ENCODE measurements around the gene COX17. TPM values are rescaled to one million over a fixed set of nuclear protein-coding genes. Genes with fewer than 3 reads are reported as not detected.

COX17 gene
- total and polyA plus RNA-seq, 2 experiments from 2014 or later, result 56.8 to 146 TPM

- Histone ChIP-seq H3K4me1 (ENCODE audit: low read depth) (peaks cover 19% of the 10 kb centered on the region), H3K36me3 (peaks cover 14% of the 10 kb centered on the region), H3K27ac (peak overlapping the region; percentile 28), H3K9me3 (ENCODE audit: low read depth) (no peaks in the 10 kb centered on the region), H3K27me3 (no peaks in the 10 kb centered on the region), H3K4me3 (no peak overlapping the region)
- no peak for TF ChIP-seq CTCF (IDR thresholded peaks at IDR 0.05; ENCODE audit: low read depth, low read length)
- peak in 1 of 2 donors; percentile 56 for DNase-seq (ENCODE audit: low read depth in 1 of 2, low spot score in 1 of 2)
Observed at GRCh38 chr3:119636249-119636648, 41.0 kb downstream of the COX17 start.

GRCh38 chr3:119635719-119636118 is 41.5 kb downstream of the COX17 start:
- H3K36me3 ChIP-seq, result peaks cover 12% of the 10 kb centered on the region
- peaks cover 19% of the 10 kb centered on the region for H3K4me1 ChIP-seq (ENCODE audit: low read depth)
- DNase-seq (ENCODE audit: low read depth in 1 of 2, low spot score in 1 of 2), result no peak
- H3K4me3 ChIP-seq, result no peak overlapping the region
- no peak for TF ChIP-seq CTCF (IDR thresholded peaks at IDR 0.05; ENCODE audit: low read depth, low read length)
- no peaks in the 10 kb centered on the region for H3K9me3 ChIP-seq (ENCODE audit: low read depth)
- peak overlapping the region; percentile 28 for H3K27ac ChIP-seq
- no peaks in the 10 kb centered on the region for H3K27me3 ChIP-seq

GRCh38 chr3:119632829-119633228 is 44.4 kb downstream of the COX17 start:
- Histone ChIP-seq H3K4me1 (ENCODE audit: low read depth) (peaks cover 7% of the 10 kb centered on the region), H3K36me3 (no peaks in the 10 kb centered on the region), H3K27ac (no peak overlapping the region), H3K4me3 (no peak overlapping the region), H3K27me3 (no peaks in the 10 kb centered on the region), H3K9me3 (ENCODE audit: low read depth) (no peaks in the 10 kb centered on the region)
- no peak for TF ChIP-seq CTCF (IDR thresholded peaks at IDR 0.05; ENCODE audit: low read depth, low read length)
- DNase-seq (ENCODE audit: low read depth in 1 of 2, low spot score in 1 of 2), result no peak

- peaks cover 7% of the 10 kb centered on the region for H3K4me1 ChIP-seq (ENCODE audit: low read depth)
- no peak overlapping the region for H3K4me3 ChIP-seq
- no peaks in the 10 kb centered on the region for H3K27me3 ChIP-seq
- no peaks in the 10 kb centered on the region for H3K9me3 ChIP-seq (ENCODE audit: low read depth)
- no peak for TF ChIP-seq CTCF (IDR thresholded peaks at IDR 0.05; ENCODE audit: low read depth, low read length)
- no peak overlapping the region for H3K27ac ChIP-seq
- DNase-seq (ENCODE audit: low read depth in 1 of 2, low spot score in 1 of 2), result no peak
- no peaks in the 10 kb centered on the region for H3K36me3 ChIP-seq
Observed at GRCh38 chr3:119632216-119632615, 45.0 kb downstream of the COX17 start.

- TF ChIP-seq CTCF (IDR thresholded peaks at IDR 0.05; ENCODE audit: low read depth, low read length), result no peak
- no peak overlapping the region for H3K27ac ChIP-seq
- DNase-seq (ENCODE audit: low read depth in 1 of 2, low spot score in 1 of 2), result no peak
- H3K4me3 ChIP-seq, result no peak overlapping the region
- no peaks in the 10 kb centered on the region for H3K36me3 ChIP-seq
- no peaks in the 10 kb centered on the region for H3K9me3 ChIP-seq (ENCODE audit: low read depth)
- peaks cover 7% of the 10 kb centered on the region for H3K4me1 ChIP-seq (ENCODE audit: low read depth)
- no peaks in the 10 kb centered on the region for H3K27me3 ChIP-seq
Observed at GRCh38 chr3:119631516-119631915, 45.7 kb downstream of the COX17 start.

GRCh38 chr3:119630880-119631329 is 46.3 kb downstream of the COX17 start:
- H3K27me3 ChIP-seq, result no peaks in the 10 kb centered on the region
- H3K36me3 ChIP-seq, result no peaks in the 10 kb centered on the region
- no peak overlapping the region for H3K4me3 ChIP-seq
- no peaks in the 10 kb centered on the region for H3K9me3 ChIP-seq (ENCODE audit: low read depth)
- peaks cover 9% of the 10 kb centered on the region for H3K4me1 ChIP-seq (ENCODE audit: low read depth)
- no peak overlapping the region for H3K27ac ChIP-seq
- no peak for TF ChIP-seq CTCF (IDR thresholded peaks at IDR 0.05; ENCODE audit: low read depth, low read length)
- no peak for DNase-seq (ENCODE audit: low read depth in 1 of 2, low spot score in 1 of 2)
